HG03060 (cell line): ENCODE results near the gene CTNNA2.
"Not testable (repeated sequence)": the region's sequence is repeated elsewhere in the genome, so short reads cannot be mapped to it uniquely, and the experiment has no call there.

Source experiments
- ATAC-seq: cut with Tn5 transposase; IDR thresholded peaks from one replicate; pipeline ENCODE4 v1.9.1; 2021; ENCODE audit warnings: low read depth, moderate number of reproducible peaks; ENCODE audit not compliant: unreplicated experiment

Gene CTNNA2

GRCh38 chr2:80012061-80012460 is 499.2 kb downstream of the CTNNA2 start:
- no peak for ATAC-seq

GRCh38 chr2:80014637-80015036 is 501.8 kb downstream of the CTNNA2 start:
- no peak for ATAC-seq

- no peak for ATAC-seq
These were observed 503.3 kb downstream of the CTNNA2 start for GRCh38 chr2:80016171-80016570.

- ATAC-seq: no peak
These were observed 507.0 kb downstream of the CTNNA2 start for GRCh38 chr2:80019571-80020460.

- ATAC-seq: no peak
These were observed 509.2 kb downstream of the CTNNA2 start for GRCh38 chr2:80022018-80022417.

GRCh38 chr2:80026040-80026729 is 513.3 kb downstream of the CTNNA2 start:
- no peak for ATAC-seq

GRCh38 chr2:80028051-80028450 is 515.2 kb downstream of the CTNNA2 start:
- no peak for ATAC-seq

GRCh38 chr2:80028584-80028983 is 515.7 kb downstream of the CTNNA2 start:
- no peak for ATAC-seq

GRCh38 chr2:80030135-80030534 is 517.3 kb downstream of the CTNNA2 start:
- ATAC-seq: no peak

GRCh38 chr2:80032684-80033083 is 519.8 kb downstream of the CTNNA2 start:
- not testable (repeated sequence) for ATAC-seq

- no peak for ATAC-seq
These were observed 523.0 kb downstream of the CTNNA2 start for GRCh38 chr2:80035749-80036285.

- no peak for ATAC-seq
These were observed 524.5 kb downstream of the CTNNA2 start for GRCh38 chr2:80037310-80037709.

- no peak for ATAC-seq
These were observed 527.4 kb downstream of the CTNNA2 start for GRCh38 chr2:80040226-80040625.

GRCh38 chr2:80042635-80043034 is 529.8 kb downstream of the CTNNA2 start:
- no peak for ATAC-seq

GRCh38 chr2:80048296-80048695 is 535.4 kb downstream of the CTNNA2 start:
- ATAC-seq: no peak

- no peak for ATAC-seq
These were observed 537.4 kb downstream of the CTNNA2 start for GRCh38 chr2:80050246-80050645.

- ATAC-seq: no peak
These were observed 540.9 kb downstream of the CTNNA2 start for GRCh38 chr2:80053522-80054345.

- no peak for ATAC-seq
These were observed 541.5 kb downstream of the CTNNA2 start for GRCh38 chr2:80054346-80054675.

- no peak for ATAC-seq
These were observed 545.1 kb downstream of the CTNNA2 start for GRCh38 chr2:80057956-80058355.

- no peak for ATAC-seq
These were observed 545.7 kb downstream of the CTNNA2 start for GRCh38 chr2:80058562-80058961.

GRCh38 chr2:80059447-80059846 is 546.6 kb downstream of the CTNNA2 start:
- no peak for ATAC-seq
